Activated naive CD4-positive, alpha-beta T cell treated with anti-CD3 and anti-CD28 coated beads, Interleukin-2, amount 50 U/mL, for 24 hours (primary cell): ENCODE measurements around the gene NDUFV2.
"Not testable (repeated sequence)": the region's sequence is repeated elsewhere in the genome, so short reads cannot be mapped to it uniquely, and the experiment has no call there.

Experiments
- H3K27ac Mint-ChIP-seq: one replicate; pipeline ENCODE4 v1.8.0; 2021; ENCODE audit warnings: mild to moderate bottlenecking, mixed read lengths
- H3K27me3 Mint-ChIP-seq: one replicate; pipeline ENCODE4 v1.8.0; 2021; ENCODE audit warnings: mixed read lengths
- H3K36me3 Mint-ChIP-seq: one replicate; pipeline ENCODE4 v1.8.0; 2021; ENCODE audit warnings: mixed read lengths
- H3K4me1 Mint-ChIP-seq: one replicate; pipeline ENCODE4 v1.8.0; 2021; ENCODE audit warnings: mixed read lengths
- H3K4me3 Mint-ChIP-seq: one replicate; pipeline ENCODE4 v1.8.0; 2021; ENCODE audit warnings: mild to moderate bottlenecking, mixed read lengths
- H3K9me3 Mint-ChIP-seq: one replicate; pipeline ENCODE4 v1.8.0; 2021; ENCODE audit warnings: mixed read lengths

Gene NDUFV2

DNA sequence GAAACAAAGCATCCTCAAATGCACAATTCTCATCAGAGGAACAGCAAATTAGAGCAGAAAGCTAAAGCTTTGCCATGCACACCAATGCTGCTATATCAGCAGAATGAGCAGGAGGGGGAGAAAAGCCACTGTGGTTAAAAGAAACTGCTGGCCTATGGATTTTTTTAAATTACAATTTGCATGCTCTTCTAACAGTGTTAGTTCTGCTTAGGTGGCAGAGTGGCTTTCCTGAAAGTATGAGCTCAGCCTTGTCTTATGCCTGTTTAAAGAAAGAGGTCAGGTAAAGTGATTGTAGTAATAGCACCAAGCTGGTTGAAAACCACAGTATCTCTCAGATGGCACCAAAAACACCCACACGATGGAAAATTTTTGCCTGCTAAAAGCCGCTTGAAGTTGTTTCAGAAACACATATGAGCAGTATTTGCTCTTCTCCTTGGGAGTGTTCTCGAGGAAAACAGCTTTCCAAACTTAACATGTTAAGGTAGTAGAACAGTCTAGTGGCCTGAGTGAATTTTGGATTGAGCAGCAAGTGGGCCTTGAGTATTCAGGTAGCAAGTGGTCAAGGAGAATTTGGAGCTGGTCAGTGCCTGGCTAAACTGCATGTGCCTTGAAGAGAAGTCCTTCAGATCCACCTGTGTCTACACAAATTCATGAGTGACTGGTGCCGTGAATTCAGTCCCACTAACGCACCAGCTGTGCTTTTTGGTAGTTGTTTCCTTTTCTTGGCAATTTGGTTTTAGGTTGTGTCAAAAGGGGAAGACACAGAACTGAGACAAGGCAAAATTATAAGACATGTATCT is 19.6 kb upstream of the NDUFV2 start:
- H3K27me3 Mint-ChIP-seq, result no peaks in the 10 kb centered on the region
- peak overlapping the region; percentile 88 for H3K27ac Mint-ChIP-seq
- no peaks in the 10 kb centered on the region for H3K9me3 Mint-ChIP-seq
- peak overlapping the region; percentile 54 for H3K4me3 Mint-ChIP-seq
- no peaks in the 10 kb centered on the region for H3K36me3 Mint-ChIP-seq
- H3K4me1 Mint-ChIP-seq, result peaks cover 49% of the 10 kb centered on the region

DNA sequence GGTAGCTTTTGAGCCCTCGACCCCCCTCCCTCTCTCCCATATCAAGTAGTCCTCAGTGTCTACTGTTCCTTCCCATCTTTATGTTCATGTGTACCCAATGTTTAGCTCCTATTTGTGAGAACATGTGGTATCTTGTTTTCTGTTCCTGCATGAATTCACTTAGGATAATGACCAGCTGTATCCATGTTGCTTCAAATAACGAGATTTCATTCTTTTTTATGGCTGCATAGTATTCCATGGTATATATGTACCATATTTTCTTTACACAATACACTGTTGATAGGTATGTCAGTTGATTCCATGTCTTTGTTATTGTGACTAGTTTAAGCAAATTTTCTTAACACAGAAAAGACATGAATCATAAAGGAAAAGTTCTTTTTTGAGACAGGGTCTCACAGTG is 16.5 kb upstream of the NDUFV2 start:
- no peaks in the 10 kb centered on the region for H3K9me3 Mint-ChIP-seq
- H3K27me3 Mint-ChIP-seq, result no peaks in the 10 kb centered on the region
- no peak overlapping the region for H3K4me3 Mint-ChIP-seq
- H3K27ac Mint-ChIP-seq, result peak overlapping the region; percentile 1
- H3K36me3 Mint-ChIP-seq, result no peaks in the 10 kb centered on the region
- H3K4me1 Mint-ChIP-seq, result peaks cover 61% of the 10 kb centered on the region

DNA sequence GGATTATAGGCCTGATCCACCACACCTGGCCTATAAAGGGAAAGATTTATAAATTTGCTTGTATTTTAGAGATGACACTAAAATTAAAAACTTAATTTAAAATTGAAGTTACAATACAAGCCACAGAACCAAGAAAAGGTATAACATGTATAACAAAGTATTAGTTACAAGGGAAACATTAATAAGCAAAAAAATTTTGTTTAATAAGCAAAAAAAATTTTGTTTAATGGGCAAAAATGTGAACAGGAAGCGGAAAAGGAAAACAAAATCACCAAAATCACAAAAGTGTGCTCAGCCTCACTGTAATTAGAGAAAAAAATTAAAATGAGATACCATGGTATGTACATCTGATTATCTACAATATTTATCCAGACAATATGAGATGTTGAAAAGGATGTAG is 15.9 kb upstream of the NDUFV2 start:
- Mint-ChIP-seq H3K27me3 (no peaks in the 10 kb centered on the region), H3K4me1 (peaks cover 67% of the 10 kb centered on the region), H3K9me3 (no peaks in the 10 kb centered on the region), H3K4me3 (no peak overlapping the region), H3K36me3 (no peaks in the 10 kb centered on the region), H3K27ac (peak overlapping the region; percentile 41)

DNA sequence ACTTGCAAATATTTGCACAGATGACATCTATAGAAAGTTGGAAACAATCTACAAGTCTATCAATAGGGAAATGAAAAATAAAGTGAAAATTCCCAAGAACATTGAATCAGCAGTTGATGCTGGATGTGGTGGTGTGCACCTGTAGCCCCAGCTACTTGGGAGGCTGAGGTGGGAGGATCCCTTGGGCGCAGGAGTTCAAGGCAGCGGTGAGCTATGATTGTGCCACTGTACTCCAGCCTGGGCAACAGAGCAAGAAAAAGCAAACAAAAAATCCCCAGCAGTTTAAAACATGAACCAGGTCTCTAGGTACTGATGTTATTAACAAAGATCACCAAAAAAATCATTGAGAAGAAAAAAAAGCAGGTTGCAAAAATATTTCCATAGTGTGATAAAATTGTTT is 15.4 kb upstream of the NDUFV2 start:
- Mint-ChIP-seq H3K27me3 (no peaks in the 10 kb centered on the region), H3K36me3 (no peaks in the 10 kb centered on the region), H3K27ac (peak overlapping the region; percentile 76), H3K9me3 (no peaks in the 10 kb centered on the region), H3K4me1 (peaks cover 70% of the 10 kb centered on the region), H3K4me3 (no peak overlapping the region)

DNA sequence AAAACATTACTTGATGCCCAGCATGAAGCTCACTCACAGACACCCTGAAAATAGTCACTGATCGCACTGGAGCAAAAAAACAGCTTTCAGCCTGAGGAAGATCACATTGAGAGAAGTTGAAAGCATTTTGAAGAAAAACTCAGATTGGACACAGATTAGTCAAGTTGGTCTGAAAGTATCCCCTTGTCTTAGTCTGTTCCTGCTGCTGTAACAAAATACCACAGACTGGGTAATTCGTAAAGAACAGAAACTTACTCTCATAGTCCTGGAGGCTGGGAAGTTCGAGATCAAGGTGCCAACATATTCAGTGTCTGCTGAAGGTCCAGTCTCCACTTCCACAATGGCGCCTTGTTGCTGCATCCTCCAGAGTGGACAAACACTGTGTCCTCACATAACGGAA is 14.2 kb upstream of the NDUFV2 start:
- H3K27ac Mint-ChIP-seq, result peak overlapping the region; percentile 21
- peaks cover 68% of the 10 kb centered on the region for H3K4me1 Mint-ChIP-seq
- H3K9me3 Mint-ChIP-seq, result no peaks in the 10 kb centered on the region
- H3K27me3 Mint-ChIP-seq, result no peaks in the 10 kb centered on the region
- H3K36me3 Mint-ChIP-seq, result no peaks in the 10 kb centered on the region
- no peak overlapping the region for H3K4me3 Mint-ChIP-seq

DNA sequence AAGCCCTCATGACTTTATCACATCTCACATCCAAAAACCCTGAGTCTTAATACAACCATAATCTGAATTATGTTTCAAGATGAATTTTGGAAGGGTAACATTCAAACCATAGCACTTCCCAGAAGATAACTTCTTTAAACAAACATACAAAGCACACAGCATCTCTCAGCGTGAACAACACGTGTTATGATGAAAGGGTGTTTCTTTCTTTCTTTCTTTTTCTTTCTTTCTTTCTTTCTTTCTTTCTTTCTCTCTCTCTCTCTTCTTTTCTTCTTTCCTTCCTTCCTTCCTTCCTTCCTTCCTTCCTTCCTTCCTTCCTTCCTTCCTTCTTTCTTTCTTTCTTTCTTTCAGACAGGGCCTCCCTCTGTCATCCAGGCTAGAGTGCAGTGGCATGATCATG is 13.8 kb upstream of the NDUFV2 start:
- not testable (repeated sequence) for H3K4me3 Mint-ChIP-seq, H3K27me3 Mint-ChIP-seq, H3K9me3 Mint-ChIP-seq, H3K36me3 Mint-ChIP-seq
- Mint-ChIP-seq H3K4me1 (peaks cover 66% of the 10 kb centered on the region), H3K27ac (peak overlapping the region; percentile 86)

DNA sequence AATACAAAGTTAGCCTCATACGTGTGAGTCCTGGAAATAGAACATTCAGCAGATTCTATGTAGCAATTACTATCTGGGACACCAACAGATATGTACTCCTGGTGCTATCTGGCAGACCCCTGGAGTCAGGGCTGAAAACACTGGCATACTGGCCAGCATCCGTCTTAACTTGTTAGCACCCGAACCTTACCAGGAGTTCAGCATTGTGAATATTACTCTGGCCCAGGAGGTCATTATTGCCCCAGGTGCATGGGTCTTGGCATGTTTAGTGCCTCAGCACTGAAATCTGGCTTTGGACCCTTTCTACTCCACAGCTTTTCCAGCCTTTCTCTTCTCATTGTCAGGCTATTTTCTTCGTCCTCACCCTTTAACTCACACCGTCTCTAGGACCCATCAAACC is 11.9 kb upstream of the NDUFV2 start:
- no peaks in the 10 kb centered on the region for H3K27me3 Mint-ChIP-seq
- peaks cover 5% of the 10 kb centered on the region for H3K9me3 Mint-ChIP-seq
- H3K4me3 Mint-ChIP-seq, result peak overlapping the region; percentile 61
- H3K36me3 Mint-ChIP-seq, result peaks cover 3% of the 10 kb centered on the region
- H3K4me1 Mint-ChIP-seq, result peaks cover 78% of the 10 kb centered on the region
- H3K27ac Mint-ChIP-seq, result peak overlapping the region; percentile 93

DNA sequence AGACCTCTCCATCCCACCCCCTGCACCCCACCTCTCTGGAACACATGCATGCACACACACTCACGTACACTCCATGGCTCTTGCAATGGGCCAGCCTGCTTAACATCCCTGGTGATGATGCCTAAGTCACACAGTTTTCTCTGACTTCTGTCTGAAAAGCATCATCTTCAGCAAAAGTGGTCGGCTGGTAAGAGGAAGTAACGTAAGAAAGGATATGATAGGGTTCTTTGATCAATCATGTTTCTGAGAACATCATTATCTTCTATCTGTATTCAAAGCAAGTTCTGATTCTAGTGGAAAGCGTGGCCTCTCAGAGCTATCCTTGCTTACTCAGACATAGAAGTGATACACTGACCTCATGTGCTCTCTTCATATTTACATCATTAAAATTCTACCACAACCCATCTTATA is 11.4 kb upstream of the NDUFV2 start:
- H3K9me3 Mint-ChIP-seq, result peaks cover 5% of the 10 kb centered on the region
- no peaks in the 10 kb centered on the region for H3K27me3 Mint-ChIP-seq
- H3K36me3 Mint-ChIP-seq, result peaks cover 3% of the 10 kb centered on the region
- peak overlapping the region; percentile 93 for H3K27ac Mint-ChIP-seq
- H3K4me3 Mint-ChIP-seq, result peak overlapping the region; percentile 61
- H3K4me1 Mint-ChIP-seq, result peaks cover 78% of the 10 kb centered on the region

DNA sequence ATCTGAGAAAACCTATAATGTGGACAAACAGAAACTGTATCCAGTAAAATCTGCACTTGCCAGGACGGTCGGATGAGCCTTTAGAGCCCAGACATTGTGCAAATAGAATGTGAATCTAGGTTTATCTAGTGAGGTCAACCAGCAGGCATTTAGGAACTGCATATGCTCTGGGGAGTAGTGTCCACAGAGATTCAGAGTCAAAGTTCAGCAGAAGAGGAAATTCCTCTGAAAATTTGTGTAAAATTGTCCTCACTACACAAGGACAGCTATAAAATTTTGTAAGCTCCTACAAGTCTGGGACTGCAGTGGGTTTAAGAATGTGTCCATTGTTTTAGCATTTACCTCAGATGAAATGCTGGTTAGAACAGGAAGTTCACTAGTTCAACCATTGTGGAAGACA is 9.8 kb upstream of the NDUFV2 start:
- Mint-ChIP-seq H3K36me3 (peaks cover 5% of the 10 kb centered on the region), H3K27ac (no peak overlapping the region), H3K4me3 (no peak overlapping the region), H3K4me1 (peaks cover 87% of the 10 kb centered on the region), H3K9me3 (peaks cover 10% of the 10 kb centered on the region), H3K27me3 (no peaks in the 10 kb centered on the region)

DNA sequence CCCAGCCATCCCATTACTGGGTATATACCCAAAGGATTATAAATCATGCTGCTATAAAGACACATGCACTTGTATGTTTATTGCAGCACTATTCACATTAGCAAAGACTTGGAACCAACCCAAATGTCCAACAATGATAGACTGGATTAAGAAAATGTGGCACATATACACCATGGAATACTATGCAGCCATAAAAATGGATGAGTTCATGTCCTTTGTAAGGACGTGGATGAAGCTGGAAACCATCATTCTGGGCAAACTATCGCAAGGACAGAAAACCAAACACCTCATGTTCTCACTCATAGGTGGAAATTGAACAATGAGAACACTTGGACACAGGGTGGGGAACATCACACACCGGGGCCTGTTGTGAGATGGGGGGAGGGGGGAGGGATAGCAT is 9.4 kb upstream of the NDUFV2 start:
- not testable (repeated sequence) for H3K4me3 Mint-ChIP-seq, H3K36me3 Mint-ChIP-seq, H3K27me3 Mint-ChIP-seq
- Mint-ChIP-seq H3K27ac (peak overlapping the region; percentile 62), H3K4me1 (peaks cover 89% of the 10 kb centered on the region), H3K9me3 (peaks cover 10% of the 10 kb centered on the region)

DNA sequence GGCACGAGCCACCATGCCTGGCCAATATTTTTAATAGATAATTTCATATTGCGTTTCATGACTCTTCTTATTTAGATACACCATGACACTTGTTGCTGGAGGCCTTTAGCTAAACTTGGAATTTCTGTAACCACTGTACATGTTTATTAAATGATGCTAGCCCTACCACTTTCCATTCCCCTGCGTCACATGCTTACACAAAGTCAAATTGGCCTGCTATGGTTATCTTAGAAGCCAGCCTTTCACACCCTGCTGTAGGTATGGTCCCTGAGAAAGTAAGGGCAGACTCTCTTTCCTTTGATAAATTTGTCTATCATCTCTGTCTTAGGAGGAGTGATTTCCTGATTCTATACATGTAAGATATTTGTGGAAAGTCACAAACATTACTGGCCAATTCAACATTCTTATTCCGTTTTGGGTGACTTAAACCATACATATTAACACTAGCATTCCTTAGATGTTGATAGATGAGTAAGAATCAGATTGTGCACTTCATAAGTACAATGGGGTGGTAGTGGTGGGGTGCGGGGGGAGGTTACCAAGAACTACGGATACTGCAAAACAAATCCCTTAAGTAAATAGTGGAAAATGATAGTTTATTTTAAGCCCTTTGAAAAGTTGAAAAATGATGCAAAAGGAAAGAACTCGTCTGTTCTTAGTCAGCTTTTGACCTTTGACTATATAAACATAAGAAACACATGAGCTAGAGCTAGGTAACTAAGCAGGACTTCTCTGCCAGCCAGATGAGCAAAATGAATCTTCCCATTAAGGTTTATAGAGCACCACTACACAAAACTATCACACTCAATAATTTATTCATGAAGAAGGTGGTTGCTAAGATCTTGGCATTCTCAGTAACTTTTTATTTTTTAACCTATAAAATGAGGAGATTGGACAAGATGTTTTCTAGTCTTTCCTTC is 7.9 kb upstream of the NDUFV2 start:
- peak overlapping the region; percentile 99 for H3K27ac Mint-ChIP-seq
- H3K27me3 Mint-ChIP-seq, result no peaks in the 10 kb centered on the region
- peaks cover 10% of the 10 kb centered on the region for H3K9me3 Mint-ChIP-seq
- peak overlapping the region; percentile 70 for H3K4me3 Mint-ChIP-seq
- peaks cover 75% of the 10 kb centered on the region for H3K4me1 Mint-ChIP-seq
- peaks cover 5% of the 10 kb centered on the region for H3K36me3 Mint-ChIP-seq

DNA sequence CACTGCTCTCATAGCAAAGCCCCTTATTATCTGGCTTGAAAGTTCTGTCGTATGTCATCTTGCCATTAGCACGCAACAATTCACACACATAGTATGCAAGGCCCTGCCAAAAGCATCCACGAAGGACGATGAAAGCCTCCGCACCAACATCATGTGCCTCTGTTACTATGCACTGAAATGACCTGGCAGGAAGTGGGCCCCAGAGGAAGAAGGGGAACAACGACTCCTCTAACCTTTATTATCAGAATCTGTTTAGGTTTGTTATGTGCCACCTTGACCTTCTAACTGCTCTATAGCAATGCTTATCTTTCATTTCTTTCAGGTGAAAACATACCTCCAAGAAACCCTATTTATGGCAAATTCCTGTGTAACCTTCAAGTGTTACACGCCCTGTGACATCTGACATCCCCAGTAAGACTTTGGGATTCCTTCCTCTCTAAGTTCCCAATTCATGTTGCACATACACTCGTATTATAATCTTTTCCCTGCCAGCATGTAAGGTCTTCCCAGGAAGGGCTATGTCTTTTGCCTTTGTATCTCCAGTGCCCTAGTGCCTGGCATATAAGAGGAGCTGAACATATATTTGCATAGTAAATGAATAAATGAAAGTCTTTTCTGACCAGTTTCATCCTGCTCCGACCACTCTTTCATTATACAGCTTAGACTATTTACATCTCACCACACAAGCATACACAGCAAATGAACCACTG is 7.0 kb upstream of the NDUFV2 start:
- Mint-ChIP-seq H3K27ac (peak overlapping the region; percentile 99), H3K4me3 (peak overlapping the region; percentile 70), H3K4me1 (peaks cover 71% of the 10 kb centered on the region), H3K9me3 (peaks cover 10% of the 10 kb centered on the region), H3K36me3 (peaks cover 5% of the 10 kb centered on the region), H3K27me3 (no peaks in the 10 kb centered on the region)

DNA sequence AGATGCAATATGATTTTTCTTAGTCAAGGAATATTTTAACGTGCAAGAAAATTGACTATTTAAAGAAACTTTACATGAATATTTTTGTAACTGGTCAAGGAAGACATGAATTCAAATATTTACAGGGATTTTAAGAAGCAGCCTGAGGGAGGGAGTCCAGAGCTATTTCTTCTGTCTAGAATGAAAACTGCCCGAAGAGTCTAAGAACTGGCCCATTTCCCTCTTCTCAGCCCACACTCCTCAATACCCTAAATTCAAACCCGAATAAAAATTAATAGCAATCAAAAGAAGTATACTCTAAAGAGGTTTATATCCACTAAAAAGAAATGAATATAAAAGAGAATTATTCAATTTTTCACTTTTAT is 6.5 kb upstream of the NDUFV2 start:
- Mint-ChIP-seq H3K4me3 (peak overlapping the region; percentile 70), H3K27ac (peak overlapping the region; percentile 99), H3K4me1 (peaks cover 71% of the 10 kb centered on the region), H3K27me3 (no peaks in the 10 kb centered on the region), H3K36me3 (peaks cover 5% of the 10 kb centered on the region), H3K9me3 (peaks cover 10% of the 10 kb centered on the region)

DNA sequence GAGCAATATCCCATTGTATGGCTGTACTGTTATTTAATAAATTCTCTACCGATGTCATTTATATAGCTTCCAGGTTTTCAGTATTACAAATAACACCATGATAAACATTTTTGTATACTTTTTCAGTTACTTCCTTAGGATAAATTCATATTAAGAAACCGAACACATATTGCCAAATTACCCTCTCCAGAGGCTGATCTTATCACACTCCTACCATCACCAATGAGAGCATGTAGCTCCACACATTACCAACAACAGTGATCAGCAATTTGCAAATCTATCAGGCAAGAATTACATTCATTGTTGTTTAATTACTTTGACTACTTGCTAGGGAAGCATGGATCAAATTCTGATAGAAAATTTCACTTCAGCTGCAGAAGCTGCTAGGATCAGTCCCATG is 5.8 kb upstream of the NDUFV2 start:
- Mint-ChIP-seq H3K4me1 (peaks cover 68% of the 10 kb centered on the region), H3K36me3 (peaks cover 5% of the 10 kb centered on the region), H3K9me3 (peaks cover 10% of the 10 kb centered on the region), H3K27ac (peak overlapping the region; percentile 21), H3K27me3 (no peaks in the 10 kb centered on the region), H3K4me3 (no peak overlapping the region)

DNA sequence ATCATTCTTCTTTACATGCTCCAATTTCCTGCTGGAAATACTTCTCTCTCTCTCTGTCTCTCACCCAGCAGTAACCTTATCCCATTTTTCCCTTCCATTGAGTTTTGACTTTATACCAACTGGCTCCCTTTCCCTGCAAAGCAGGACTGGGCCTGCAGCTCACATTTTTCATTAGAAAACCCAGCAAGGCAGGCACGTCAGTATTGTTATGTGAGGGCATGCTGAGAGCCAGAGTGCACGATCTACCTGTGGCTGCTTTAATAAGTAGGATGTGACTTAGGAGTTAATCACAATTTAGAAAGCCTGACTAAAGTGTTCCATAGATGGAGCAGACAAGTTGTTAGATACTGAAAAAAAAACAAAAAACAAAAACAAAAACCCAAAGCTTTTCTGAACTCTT is 5.2 kb upstream of the NDUFV2 start:
- H3K9me3 Mint-ChIP-seq, result peaks cover 10% of the 10 kb centered on the region
- H3K27ac Mint-ChIP-seq, result peak overlapping the region; percentile 95
- no peaks in the 10 kb centered on the region for H3K27me3 Mint-ChIP-seq
- H3K4me3 Mint-ChIP-seq, result peak overlapping the region; percentile 27
- H3K4me1 Mint-ChIP-seq, result peaks cover 69% of the 10 kb centered on the region
- H3K36me3 Mint-ChIP-seq, result peaks cover 5% of the 10 kb centered on the region
